K562 (cell line): ENCODE results near the gene ZDHHC14. TPM values are rescaled to one million over a fixed set of nuclear protein-coding genes. Genes with fewer than 3 reads are reported as not detected.
A peak's percentile ranks its signal among the peaks of the same experiment; 100 is the strongest.

Experiments used
- ATAC-seq: fragments of 200-7000 bp; cut with Tn5 transposase; 3 replicates; pipeline ENCODE4 v1.9.1; 2020; ENCODE audit warnings: moderate library complexity
- BruUV-seq: library from RNA; stranded (reverse); fragments of 400-500 nt; replicated peaks from 2 replicates; lab custom pipeline; 2021; lab: Mats Ljungman, UMichigan
- CTCF ChIA-PET: fragments of 300-600 bp; formaldehyde crosslinking; extraction: SDS; loops from one replicate; lab custom pipeline; 2021; ENCODE audit warnings: low intra/inter-chr PET ratio; lab: Yijun Ruan, JAX
- POLR2A ChIA-PET: fragments of 300-600, 350-650 bp; sonication (Branson Sonifier 250); formaldehyde crosslinking; extraction: SDS; loops from one replicate; lab custom pipeline; 2021; ENCODE audit warnings: antibody characterized with exemption, inconsistent platforms; lab: Yijun Ruan, JAX
- DNase-seq, 4 experiments: peaks; one replicate each; pipeline versions ENCODE4 v3.0.0 to v3.0.0-alpha.2; 2011 to 2018; ENCODE audit warnings: low spot score in 3 of 4, mixed read lengths in 3 of 4; ENCODE audit errors: extremely low read depth in 1 of 4
- FAIRE-seq: peaks from 2 replicates; lab custom pipeline; 2011; peaks lifted over from hg19 to GRCh38; lab: Jason Lieb, UNC
- H2AFZ ChIP-seq: 2 replicates; pipeline ENCODE4 v1.6.0; 2011; ENCODE audit warnings: low read depth, low read length, control low read depth, inconsistent platforms
- H3K27ac ChIP-seq: fragments of 200-600 bp; 3 replicates; pipeline ENCODE4 v1.8.0; 2011; ENCODE audit warnings: low read depth, mild to moderate bottlenecking, control low read depth, inconsistent platforms, low read length, moderate library complexity, mixed read lengths; ENCODE audit errors: extremely low read depth
- H3K27me3 ChIP-seq, 2 experiments: fragments of 300-600 bp in 1 of 2; 2 replicates in 1 of 2; 3 replicates in 1 of 2; pipeline versions ENCODE4 v1.6.0 to v1.8.0; 2011; ENCODE audit warnings: inconsistent platforms in 2 of 2, low read length in 2 of 2, mild to moderate bottlenecking in 1 of 2, mixed read lengths in 1 of 2, moderate library complexity in 1 of 2; ENCODE audit not compliant: control insufficient read depth in 2 of 2, insufficient read depth in 2 of 2
- H3K36me3 ChIP-seq: fragments of 300-600 bp; 3 replicates; pipeline ENCODE4 v1.8.0; 2011; ENCODE audit warnings: mild to moderate bottlenecking, low read length, inconsistent platforms; ENCODE audit not compliant: control insufficient read depth, insufficient read depth
- H3K4me1 ChIP-seq, 2 experiments: fragments of 200-600 bp in 1 of 2; replicated peaks in 1 of 2; 2 replicates in 1 of 2; 3 replicates in 1 of 2; pipeline versions ENCODE4 v1.5.1 to v1.8.0; 2011; ENCODE audit warnings: inconsistent platforms in 2 of 2, low read length in 2 of 2, mild to moderate bottlenecking in 1 of 2, mixed read lengths in 1 of 2, moderate library complexity in 1 of 2; ENCODE audit not compliant: control insufficient read depth in 2 of 2, insufficient read depth in 2 of 2
- H3K4me2 ChIP-seq: 2 replicates; pipeline ENCODE4 v1.6.1; 2011; ENCODE audit warnings: low read length, control low read depth, inconsistent platforms, mixed read lengths; ENCODE audit not compliant: insufficient read depth
- H3K4me3 ChIP-seq: fragments of 200-600 bp; sonication (generic), shearing (Covaris generic); 2 replicates; pipeline ENCODE4 v1.5.1; 2016; ENCODE audit warnings: control low read depth, inconsistent platforms
- H3K79me2 ChIP-seq: fragments of 200-600 bp; 3 replicates; pipeline ENCODE4 v1.8.0; 2011; ENCODE audit warnings: low read length, inconsistent platforms; ENCODE audit not compliant: control insufficient read depth, insufficient read depth
- H3K9ac ChIP-seq, 2 experiments: 2 replicates each; pipeline versions ENCODE4 v1.6.0 to v1.6.1; 2011; ENCODE audit warnings: low read depth in 2 of 2, low read length in 2 of 2, control low read depth in 1 of 2, inconsistent platforms in 1 of 2, mild to moderate bottlenecking in 1 of 2, mixed read lengths in 1 of 2; ENCODE audit not compliant: insufficient read depth in 1 of 2
- H3K9me1 ChIP-seq: one replicate; pipeline ENCODE4 v1.6.0; 2011; ENCODE audit warnings: inconsistent platforms, mild to moderate bottlenecking, low read length, moderate library complexity; ENCODE audit not compliant: control insufficient read depth, insufficient read depth
- H3K9me3 ChIP-seq: replicated peaks from 2 replicates; pipeline ENCODE4 v1.5.1; 2011; ENCODE audit warnings: low read depth, low read length, inconsistent platforms; ENCODE audit not compliant: control insufficient read depth, insufficient read depth
- H4K20me1 ChIP-seq: replicated peaks from 2 replicates; pipeline ENCODE4 v1.6.1; 2011; ENCODE audit warnings: low read length, inconsistent platforms, mixed read lengths; ENCODE audit not compliant: control insufficient read depth, insufficient read depth
- C11orf30 ChIP-seq: fragments of 450-650 bp; IDR thresholded peaks from 2 replicates; pipeline ENCODE4 v1.6.1; 2016; ENCODE audit warnings: low read depth, mild to moderate bottlenecking
- CEBPB ChIP-seq: fragments of 450-650 bp; IDR thresholded peaks from 2 replicates; pipeline ENCODE4 v1.6.1; 2016; ENCODE audit warnings: missing genetic modification characterization, missing compliant biosample characterization
- GABPB2 ChIP-seq: fragments of 250-450 bp; sonication (Bioruptor Pico); conservative IDR thresholded peaks from 2 replicates; pipeline ENCODE4 v1.5.1; 2021; ENCODE audit warnings: mild to moderate bottlenecking
- MAFG ChIP-seq: fragments of 450-650 bp; conservative IDR thresholded peaks from 2 replicates; pipeline ENCODE4 v1.6.1; 2016; ENCODE audit warnings: missing genetic modification characterization, missing compliant biosample characterization
- NR2C2 ChIP-seq, 2 experiments: fragments of 200-800 bp in 1 of 2; sonication (Bioruptor generic) in 1 of 2; sonication (generic) in 1 of 2; formaldehyde crosslinking in 1 of 2; IDR thresholded peaks; 2 replicates each; pipeline versions ENCODE4 v1.6.1 to v1.8.0; 2016 to 2022; ENCODE audit warnings: mild to moderate bottlenecking in 1 of 2, missing compliant biosample characterization in 1 of 2, missing genetic modification characterization in 1 of 2, missing genetic modification reagents in 1 of 2
- ZKSCAN1 ChIP-seq: fragments of 150-350 bp; IDR thresholded peaks from 2 replicates; pipeline ENCODE4 v1.6.1; 2016; ENCODE audit warnings: low read depth, low read length
- ZNF316 ChIP-seq: fragments of 450-650 bp; IDR thresholded peaks from 2 replicates; pipeline ENCODE4 v1.6.1; 2016
- WGBS: fragments of 100-300 bp; shearing (Covaris generic); methylation state at CpG from one replicate; pipeline ENCODE4 v1.1.6; 2016; ENCODE audit warnings: low coverage, mixed read lengths; ENCODE audit not compliant: insufficient coverage; ENCODE audit errors: missing lambda C conversion rate; 5-methylcytosine and 5-hydroxymethylcytosine counted together
- in situ Hi-C: fragments of 300-500 bp; cut with MboI; formaldehyde crosslinking; loops from 4 replicates; pipeline ENCODE4 v1.15.0; 2018; ENCODE audit warnings: inconsistent platforms, mixed read lengths
- intact Hi-C: fragments of 100-400 bp; cut with micrococcal nuclease; formaldehyde crosslinking; loops from 2 replicates; pipeline ENCODE4 v1.14.2; 2022
- polyA plus RNA-seq, 8 experiments: library from polyadenylated mRNA; depleted of rRNA in 4 of 8; stranded (reverse) in 5 of 8; unstranded in 3 of 8; fragments of >200 nt; fragmentation: Nextera tagmentation in 2 of 8; fragmentation: Illumina TruSeq in 1 of 8; extraction: Ambion mirVana in 2 of 8; extraction: Trizol in 1 of 8; gene quantifications; 2 replicates each; pipeline versions ENCODE4 v1.2.1 to v1.2.3, GENCODE V29; 2011 to 2014; ENCODE audit warnings: inconsistent platforms in 1 of 8, missing spikeins in 1 of 8
- total RNA-seq, 7 experiments: library from RNA; depleted of rRNA in 6 of 7; stranded (reverse); fragments of >200 nt in 6 of 7; fragmentation: Illumina TruSeq in 2 of 7; extraction: Trizol in 2 of 7; gene quantifications; 2 replicates each; pipeline versions ENCODE4 v1.2.1 to v1.2.3, GENCODE V29; 2011 to 2021; ENCODE audit warnings: low replicate concordance in 1 of 7
- TF ChIP-seq, protein P1 (sequence below): fragments of 250-450 bp; sonication (Bioruptor Pico); IDR thresholded peaks from 2 replicates; pipeline ENCODE4 v1.4.0; 2020

The ZDHHC14 gene
- total and polyA plus RNA-seq, 9 of the 15 experiments (the other 6 are each of a cell fraction or from before 2014, with no cell fraction given): 0.92 to 23.1 (median 13.8) TPM

DNA sequence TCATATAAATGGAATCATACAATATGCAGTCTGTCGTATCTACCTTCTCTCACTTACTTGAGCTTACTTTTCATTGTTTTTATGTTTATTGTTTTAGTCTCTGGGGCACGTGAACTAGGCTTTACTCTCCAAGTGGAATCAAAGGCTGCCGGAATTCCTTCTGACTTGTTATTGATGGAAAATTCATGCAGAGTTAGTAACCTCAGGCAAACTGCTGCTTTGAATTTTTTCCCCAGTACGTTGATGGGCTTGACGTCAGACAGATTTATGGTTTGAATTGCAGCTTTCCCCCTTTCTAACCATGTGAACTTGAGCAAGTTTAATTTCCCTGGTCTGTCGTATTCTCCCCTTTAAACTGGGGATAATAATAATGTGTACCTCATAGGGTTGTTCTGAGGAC is 68.6 kb downstream of the ZDHHC14 start (continued):
- TF ChIP-seq, protein P1, sequence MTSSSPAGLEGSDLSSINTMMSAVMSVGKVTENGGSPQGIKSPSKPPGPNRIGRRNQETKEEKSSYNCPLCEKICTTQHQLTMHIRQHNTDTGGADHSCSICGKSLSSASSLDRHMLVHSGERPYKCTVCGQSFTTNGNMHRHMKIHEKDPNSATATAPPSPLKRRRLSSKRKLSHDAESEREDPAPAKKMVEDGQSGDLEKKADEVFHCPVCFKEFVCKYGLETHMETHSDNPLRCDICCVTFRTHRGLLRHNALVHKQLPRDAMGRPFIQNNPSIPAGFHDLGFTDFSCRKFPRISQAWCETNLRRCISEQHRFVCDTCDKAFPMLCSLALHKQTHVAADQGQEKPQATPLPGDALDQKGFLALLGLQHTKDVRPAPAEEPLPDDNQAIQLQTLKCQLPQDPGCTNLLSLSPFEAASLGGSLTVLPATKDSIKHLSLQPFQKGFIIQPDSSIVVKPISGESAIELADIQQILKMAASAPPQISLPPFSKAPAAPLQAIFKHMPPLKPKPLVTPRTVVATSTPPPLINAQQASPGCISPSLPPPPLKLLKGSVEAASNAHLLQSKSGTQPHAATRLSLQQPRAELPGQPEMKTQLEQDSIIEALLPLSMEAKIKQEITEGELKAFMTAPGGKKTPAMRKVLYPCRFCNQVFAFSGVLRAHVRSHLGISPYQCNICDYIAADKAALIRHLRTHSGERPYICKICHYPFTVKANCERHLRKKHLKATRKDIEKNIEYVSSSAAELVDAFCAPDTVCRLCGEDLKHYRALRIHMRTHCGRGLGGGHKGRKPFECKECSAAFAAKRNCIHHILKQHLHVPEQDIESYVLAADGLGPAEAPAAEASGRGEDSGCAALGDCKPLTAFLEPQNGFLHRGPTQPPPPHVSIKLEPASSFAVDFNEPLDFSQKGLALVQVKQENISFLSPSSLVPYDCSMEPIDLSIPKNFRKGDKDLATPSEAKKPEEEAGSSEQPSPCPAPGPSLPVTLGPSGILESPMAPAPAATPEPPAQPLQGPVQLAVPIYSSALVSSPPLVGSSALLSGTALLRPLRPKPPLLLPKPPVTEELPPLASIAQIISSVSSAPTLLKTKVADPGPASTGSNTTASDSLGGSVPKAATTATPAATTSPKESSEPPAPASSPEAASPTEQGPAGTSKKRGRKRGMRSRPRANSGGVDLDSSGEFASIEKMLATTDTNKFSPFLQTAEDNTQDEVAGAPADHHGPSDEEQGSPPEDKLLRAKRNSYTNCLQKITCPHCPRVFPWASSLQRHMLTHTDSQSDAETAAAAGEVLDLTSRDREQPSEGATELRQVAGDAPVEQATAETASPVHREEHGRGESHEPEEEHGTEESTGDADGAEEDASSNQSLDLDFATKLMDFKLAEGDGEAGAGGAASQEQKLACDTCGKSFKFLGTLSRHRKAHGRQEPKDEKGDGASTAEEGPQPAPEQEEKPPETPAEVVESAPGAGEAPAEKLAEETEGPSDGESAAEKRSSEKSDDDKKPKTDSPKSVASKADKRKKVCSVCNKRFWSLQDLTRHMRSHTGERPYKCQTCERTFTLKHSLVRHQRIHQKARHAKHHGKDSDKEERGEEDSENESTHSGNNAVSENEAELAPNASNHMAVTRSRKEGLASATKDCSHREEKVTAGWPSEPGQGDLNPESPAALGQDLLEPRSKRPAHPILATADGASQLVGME (CRISPR knock-in tag): no peak
- no peak for TF ChIP-seq GABPB2

DNA sequence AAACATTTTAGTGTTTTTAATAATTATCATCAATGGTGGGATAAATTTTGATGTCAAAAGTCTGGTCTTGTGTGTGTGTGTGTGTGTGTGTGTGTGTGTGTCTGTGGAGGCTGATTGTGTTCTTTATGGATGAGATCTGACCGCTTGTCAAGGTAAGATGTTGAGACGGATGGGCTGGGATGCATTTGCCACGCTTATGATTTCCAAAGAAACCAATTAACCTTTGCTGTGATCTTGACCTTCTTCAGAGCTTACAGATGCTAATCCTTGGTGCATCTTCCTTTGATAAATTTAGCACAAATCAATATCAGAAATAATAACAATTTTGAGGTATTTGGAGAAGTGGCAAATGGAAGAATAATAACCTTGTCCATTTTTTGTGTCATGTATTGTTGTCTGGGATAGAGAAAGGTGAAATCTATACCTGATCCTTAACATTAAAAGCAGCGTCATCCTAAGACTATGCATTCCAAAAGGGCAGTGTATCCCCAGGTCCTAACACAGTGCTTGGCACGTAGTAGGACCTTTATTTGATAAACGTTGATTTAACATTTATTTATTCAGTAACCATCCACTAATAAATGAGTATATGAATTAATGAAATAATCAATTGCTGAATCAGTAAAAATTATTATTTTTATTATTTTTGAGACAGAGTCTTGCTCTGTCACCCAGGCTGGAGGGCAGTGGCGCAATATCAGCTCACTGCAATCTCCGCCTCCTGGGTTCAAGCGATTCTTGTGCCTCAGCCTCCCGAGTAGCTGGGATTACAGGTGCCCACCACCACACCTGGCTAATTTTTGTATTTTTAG is 70.1 kb downstream of the ZDHHC14 start:
- no peak overlapping the region for H3K9ac ChIP-seq
- ATAC-seq: no peak
- no peak for FAIRE-seq

More for the DNA sequence above, 70.1 kb downstream of the ZDHHC14 start:
- BruUV-seq: no TSS peak
- Histone ChIP-seq H3K9me1 (no peaks in the 10 kb centered on the region), H3K4me1 (peaks cover 15 to 16% of the 10 kb centered on the region in 2 experiments; a peak in 4 of 5 replicates), H3K27me3 (no peaks in the 10 kb centered on the region), H2AFZ (no peak overlapping the region), H3K36me3 (no peaks in the 10 kb centered on the region), H3K9me3 (no peaks in the 10 kb centered on the region), H4K20me1 (0 out of 2 replicates have a peak, but pooled peaks cover 5% of the 10 kb centered on the region), H3K4me3 (no peak overlapping the region), H3K79me2 (peaks cover 14% of the 10 kb centered on the region; the same call in 2 of the 3 replicates), H3K4me2 (no peak overlapping the region), H3K27ac (no peak overlapping the region)
- in situ Hi-C loops: no loop called here
- POLR2A ChIA-PET: interaction anchor here (0.6 to 1.1 kb wide), 2 partner anchors 16 to 22 kb away, joined by 3 read pairs; no protein-coding TSS in a partner anchor
- 82% methylated on average over 10 of the region's 10 CpGs for WGBS
- TF ChIP-seq ZNF316 (peak; percentile 73), MAFG (tag) (0 out of 2 replicates have a peak, but pooled peaks have one; percentile 19), NR2C2 (CRISPR knock-in tag; IDR thresholded peaks at IDR 0.05) (no peak), NR2C2 (tag; IDR thresholded peaks at IDR 0.05) (no peak), ZKSCAN1 (peak; percentile 94), CEBPB (tag) (peak; percentile 38), C11orf30 (peak; percentile 55)
- CTCF ChIA-PET: no interaction called here
- intact Hi-C loops: no loop called here
- no peak for DNase-seq
